ENCODE data around the gene PSKH1.

The PSKH1 gene

GRCh38 chr16:67871256-67871655 lies 21.8 kb upstream of the PSKH1 start:
- no peak overlapping the region for H3K4me3 ChIP-seq (ENCODE audit: low read depth in 1 of 2, low read length in 2 of 2)
- no peak overlapping the region for H3K9ac ChIP-seq (ENCODE audit: low read length)
- H3K27ac ChIP-seq (ENCODE audit: low read depth, low read length): no peak overlapping the region
- H3K4me1 ChIP-seq (ENCODE audit: insufficient read depth, low read length): peaks cover 28% of the 10 kb centered on the region
- H3K27me3 ChIP-seq (ENCODE audit: control insufficient read depth in 1 of 2, insufficient read depth in 2 of 2, low read length in 2 of 2): no peaks in the 10 kb centered on the region
- no peaks in the 10 kb centered on the region for H3K9me3 ChIP-seq (ENCODE audit: low read length)
- H3K36me3 ChIP-seq (ENCODE audit: insufficient read depth, low read length): peaks cover 34% of the 10 kb centered on the region

GRCh38 chr16:67872131-67872630 lies 20.9 kb upstream of the PSKH1 start:
- Histone ChIP-seq H3K4me1 (ENCODE audit: insufficient read depth, low read length) (peaks cover 28% of the 10 kb centered on the region), H3K27ac (ENCODE audit: low read depth, low read length) (peak overlapping the region; percentile 84), H3K9me3 (ENCODE audit: low read length) (no peaks in the 10 kb centered on the region), H3K36me3 (ENCODE audit: insufficient read depth, low read length) (peaks cover 37% of the 10 kb centered on the region), H3K9ac (ENCODE audit: low read length) (peak overlapping the region; percentile 78), H3K27me3 (ENCODE audit: control insufficient read depth in 1 of 2, insufficient read depth in 2 of 2, low read length in 2 of 2) (no peaks in the 10 kb centered on the region), H3K4me3 (ENCODE audit: low read depth in 1 of 2, low read length in 2 of 2) (peak overlapping the region in 1 of 2 donors; percentile 81)

- H3K9me3 ChIP-seq (ENCODE audit: low read length): no peaks in the 10 kb centered on the region
- peaks cover 38% of the 10 kb centered on the region for H3K36me3 ChIP-seq (ENCODE audit: insufficient read depth, low read length)
- no peaks in the 10 kb centered on the region for H3K27me3 ChIP-seq (ENCODE audit: control insufficient read depth in 1 of 2, insufficient read depth in 2 of 2, low read length in 2 of 2)
- peak within 1 kb of the TSS; percentile 84 for H3K27ac ChIP-seq (ENCODE audit: low read depth, low read length)
- peak within 1 kb of the TSS; percentile 81 to 88 for H3K4me3 ChIP-seq (ENCODE audit: low read depth in 1 of 2, low read length in 2 of 2)
- H3K9ac ChIP-seq (ENCODE audit: low read length): peak within 1 kb of the TSS; percentile 78
- peaks cover 28% of the 10 kb centered on the region for H3K4me1 ChIP-seq (ENCODE audit: insufficient read depth, low read length)
These were observed 20.2 kb upstream of the PSKH1 start, which contains the start of gene EDC4 for GRCh38 chr16:67872631-67873434. EDC4 (plus strand) TSS chr16:67873052; CDS start chr16:67873262, 210 bp downstream.

GRCh38 chr16:67873435-67874370 lies 19.4 kb upstream of the PSKH1 start:
- Histone ChIP-seq H3K4me1 (ENCODE audit: insufficient read depth, low read length) (peaks cover 28% of the 10 kb centered on the region), H3K36me3 (ENCODE audit: insufficient read depth, low read length) (peaks cover 40% of the 10 kb centered on the region), H3K9me3 (ENCODE audit: low read length) (no peaks in the 10 kb centered on the region), H3K9ac (ENCODE audit: low read length) (peak overlapping the region; percentile 78), H3K27me3 (ENCODE audit: control insufficient read depth in 1 of 2, insufficient read depth in 2 of 2, low read length in 2 of 2) (no peaks in the 10 kb centered on the region), H3K4me3 (ENCODE audit: low read depth in 1 of 2, low read length in 2 of 2) (peak overlapping the region; percentile 81 to 88), H3K27ac (ENCODE audit: low read depth, low read length) (peak overlapping the region; percentile 84)

- Histone ChIP-seq H3K4me1 (ENCODE audit: insufficient read depth, low read length) (peaks cover 28% of the 10 kb centered on the region), H3K9ac (ENCODE audit: low read length) (peak overlapping the region; percentile 78), H3K9me3 (ENCODE audit: low read length) (no peaks in the 10 kb centered on the region), H3K27me3 (ENCODE audit: control insufficient read depth in 1 of 2, insufficient read depth in 2 of 2, low read length in 2 of 2) (no peaks in the 10 kb centered on the region), H3K4me3 (ENCODE audit: low read depth in 1 of 2, low read length in 2 of 2) (peak overlapping the region in 1 of 2 donors; percentile 81), H3K36me3 (ENCODE audit: insufficient read depth, low read length) (peaks cover 47% of the 10 kb centered on the region), H3K27ac (ENCODE audit: low read depth, low read length) (no peak overlapping the region)
These were observed 18.7 kb upstream of the PSKH1 start for GRCh38 chr16:67874372-67874771.

GRCh38 chr16:67877064-67877463 lies 16.0 kb upstream of the PSKH1 start:
- Histone ChIP-seq H3K36me3 (ENCODE audit: insufficient read depth, low read length) (peaks cover 60% of the 10 kb centered on the region), H3K9ac (ENCODE audit: low read length) (no peak overlapping the region), H3K27ac (ENCODE audit: low read depth, low read length) (no peak overlapping the region), H3K9me3 (ENCODE audit: low read length) (no peaks in the 10 kb centered on the region), H3K27me3 (ENCODE audit: control insufficient read depth in 1 of 2, insufficient read depth in 2 of 2, low read length in 2 of 2) (no peaks in the 10 kb centered on the region), H3K4me3 (ENCODE audit: low read depth in 1 of 2, low read length in 2 of 2) (no peak overlapping the region), H3K4me1 (ENCODE audit: insufficient read depth, low read length) (peaks cover 28% of the 10 kb centered on the region)

- Histone ChIP-seq H3K4me1 (ENCODE audit: insufficient read depth, low read length) (peaks cover 24% of the 10 kb centered on the region), H3K27me3 (ENCODE audit: control insufficient read depth in 1 of 2, insufficient read depth in 2 of 2, low read length in 2 of 2) (no peaks in the 10 kb centered on the region), H3K36me3 (ENCODE audit: insufficient read depth, low read length) (peaks cover 72% of the 10 kb centered on the region), H3K27ac (ENCODE audit: low read depth, low read length) (no peak overlapping the region), H3K9ac (ENCODE audit: low read length) (no peak overlapping the region), H3K9me3 (ENCODE audit: low read length) (no peaks in the 10 kb centered on the region), H3K4me3 (ENCODE audit: low read depth in 1 of 2, low read length in 2 of 2) (no peak overlapping the region)
These were observed 14.8 kb upstream of the PSKH1 start for GRCh38 chr16:67878232-67878631.

- Histone ChIP-seq H3K27me3 (ENCODE audit: control insufficient read depth in 1 of 2, insufficient read depth in 2 of 2, low read length in 2 of 2) (no peaks in the 10 kb centered on the region), H3K4me3 (ENCODE audit: low read depth in 1 of 2, low read length in 2 of 2) (no peak overlapping the region), H3K9ac (ENCODE audit: low read length) (no peak overlapping the region), H3K4me1 (ENCODE audit: insufficient read depth, low read length) (peaks cover 20% of the 10 kb centered on the region), H3K27ac (ENCODE audit: low read depth, low read length) (no peak overlapping the region), H3K9me3 (ENCODE audit: low read length) (no peaks in the 10 kb centered on the region), H3K36me3 (ENCODE audit: insufficient read depth, low read length) (peaks cover 78% of the 10 kb centered on the region)
These were observed 14.2 kb upstream of the PSKH1 start for GRCh38 chr16:67878846-67879245.

GRCh38 chr16:67879462-67879861 lies 13.6 kb upstream of the PSKH1 start:
- H3K9me3 ChIP-seq (ENCODE audit: low read length): no peaks in the 10 kb centered on the region
- no peaks in the 10 kb centered on the region for H3K27me3 ChIP-seq (ENCODE audit: control insufficient read depth in 1 of 2, insufficient read depth in 2 of 2, low read length in 2 of 2)
- H3K4me3 ChIP-seq (ENCODE audit: low read depth in 1 of 2, low read length in 2 of 2): no peak overlapping the region
- H3K36me3 ChIP-seq (ENCODE audit: insufficient read depth, low read length): peaks cover 79% of the 10 kb centered on the region
- H3K27ac ChIP-seq (ENCODE audit: low read depth, low read length): no peak overlapping the region
- H3K4me1 ChIP-seq (ENCODE audit: insufficient read depth, low read length): peaks cover 16% of the 10 kb centered on the region
- no peak overlapping the region for H3K9ac ChIP-seq (ENCODE audit: low read length)

GRCh38 chr16:67879936-67880335 lies 13.1 kb upstream of the PSKH1 start:
- no peak overlapping the region for H3K4me3 ChIP-seq (ENCODE audit: low read depth in 1 of 2, low read length in 2 of 2)
- peaks cover 13% of the 10 kb centered on the region for H3K4me1 ChIP-seq (ENCODE audit: insufficient read depth, low read length)
- H3K36me3 ChIP-seq (ENCODE audit: insufficient read depth, low read length): peaks cover 79% of the 10 kb centered on the region
- no peaks in the 10 kb centered on the region for H3K27me3 ChIP-seq (ENCODE audit: control insufficient read depth in 1 of 2, insufficient read depth in 2 of 2, low read length in 2 of 2)
- H3K9ac ChIP-seq (ENCODE audit: low read length): no peak overlapping the region
- H3K27ac ChIP-seq (ENCODE audit: low read depth, low read length): no peak overlapping the region
- H3K9me3 ChIP-seq (ENCODE audit: low read length): no peaks in the 10 kb centered on the region

- Histone ChIP-seq H3K9ac (ENCODE audit: low read length) (no peak overlapping the region), H3K4me1 (ENCODE audit: insufficient read depth, low read length) (peaks cover 6% of the 10 kb centered on the region), H3K36me3 (ENCODE audit: insufficient read depth, low read length) (peaks cover 79% of the 10 kb centered on the region), H3K4me3 (ENCODE audit: low read depth in 1 of 2, low read length in 2 of 2) (no peak overlapping the region), H3K27me3 (ENCODE audit: control insufficient read depth in 1 of 2, insufficient read depth in 2 of 2, low read length in 2 of 2) (no peaks in the 10 kb centered on the region), H3K27ac (ENCODE audit: low read depth, low read length) (no peak overlapping the region), H3K9me3 (ENCODE audit: low read length) (no peaks in the 10 kb centered on the region)
These were observed 12.5 kb upstream of the PSKH1 start for GRCh38 chr16:67880584-67880983.

All from muscle layer of colon (tissue), 2 donors.